Activated CD8-positive, alpha-beta memory T cell treated with anti-CD3 and anti-CD28 coated beads for 48 hours (primary cell): ENCODE data around the gene MACROD2.

Source experiments
- DNase-seq, 3 experiments: peaks; one replicate each; pipeline ENCODE4 v3.0.0-alpha.2; 2020; ENCODE audit warnings: low read depth in 2 of 3, low spot score in 2 of 3

Gene MACROD2

GRCh38 chr20:15851576-15852215 is 1856.4 kb downstream of the MACROD2 start:
- no peak for DNase-seq

DNA sequence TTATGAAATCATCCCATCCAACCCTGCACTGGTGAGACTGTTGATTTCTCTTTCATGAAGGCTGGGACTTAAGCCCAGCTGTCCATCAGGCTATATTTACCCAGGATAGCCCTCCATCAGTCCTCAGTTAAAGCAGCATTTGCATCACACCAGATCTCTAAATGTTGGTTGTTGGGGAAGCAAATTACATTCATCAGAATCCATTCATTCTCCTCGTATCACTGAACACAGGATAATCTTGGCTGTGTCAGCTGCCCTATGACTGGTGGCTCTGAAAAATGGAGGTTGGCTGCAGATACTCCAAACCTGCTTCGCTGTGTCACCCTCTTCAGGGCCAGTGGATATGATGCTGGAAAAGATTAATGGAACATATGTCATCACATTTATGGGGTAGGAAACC is 1859.6 kb downstream of the MACROD2 start:
- DNase-seq, result no peak

DNA sequence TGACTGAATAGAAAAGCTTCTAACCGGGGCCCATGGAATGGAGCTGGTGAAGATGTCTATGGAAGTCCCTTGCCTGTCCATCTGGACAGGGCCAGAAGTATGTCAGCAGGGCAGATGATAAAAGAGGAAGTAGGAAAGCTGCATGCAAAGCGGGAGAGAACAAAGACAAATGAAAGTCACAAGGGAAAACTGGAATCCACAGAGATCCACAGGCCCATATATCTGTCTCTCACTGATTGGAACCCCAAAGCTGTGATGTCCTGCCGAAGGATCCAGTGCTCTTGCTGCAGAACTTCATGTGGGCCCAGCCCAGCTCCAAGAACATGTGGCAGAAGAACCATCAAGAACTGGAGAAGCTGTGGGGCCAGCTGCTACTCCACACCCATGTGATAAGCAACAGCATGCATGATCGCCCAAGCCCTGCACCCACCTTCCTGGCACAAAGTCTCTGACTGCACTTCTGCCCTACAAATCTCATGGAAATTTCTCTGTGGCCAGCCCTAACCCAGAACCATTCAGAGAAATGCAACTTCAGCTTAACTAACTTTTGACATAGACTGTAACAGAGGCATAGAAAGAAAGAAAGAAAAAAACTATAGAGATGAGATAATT is 1862.0 kb downstream of the MACROD2 start:
- DNase-seq, result no peak

- no peak for DNase-seq
These were observed 1863.7 kb downstream of the MACROD2 start for GRCh38 chr20:15859061-15859460.

- DNase-seq, result no peak
These were observed 1865.5 kb downstream of the MACROD2 start for GRCh38 chr20:15860850-15861249.

DNA sequence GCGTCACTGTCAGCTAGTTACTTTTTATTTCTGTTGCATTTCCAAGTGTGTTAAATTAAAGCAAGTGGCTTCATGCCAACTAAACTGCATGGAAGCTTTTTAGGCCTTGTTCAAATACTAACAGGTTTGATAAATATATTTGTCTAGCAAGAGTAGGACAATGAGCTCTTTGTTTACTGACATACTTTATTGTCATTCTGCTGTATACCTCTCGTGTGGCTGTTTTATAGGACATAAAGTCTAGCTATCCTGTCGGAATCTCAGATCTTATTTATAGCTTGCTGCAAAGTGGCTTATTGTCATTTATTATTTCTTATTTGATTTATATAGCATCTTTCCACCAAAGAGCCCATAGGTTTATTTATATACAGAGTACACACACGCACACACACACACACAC is 1866.9 kb downstream of the MACROD2 start:
- DNase-seq, result no peak

GRCh38 chr20:15863735-15864134 is 1868.4 kb downstream of the MACROD2 start:
- no peak for DNase-seq

GRCh38 chr20:15865553-15865952 is 1870.2 kb downstream of the MACROD2 start:
- no peak for DNase-seq

DNA sequence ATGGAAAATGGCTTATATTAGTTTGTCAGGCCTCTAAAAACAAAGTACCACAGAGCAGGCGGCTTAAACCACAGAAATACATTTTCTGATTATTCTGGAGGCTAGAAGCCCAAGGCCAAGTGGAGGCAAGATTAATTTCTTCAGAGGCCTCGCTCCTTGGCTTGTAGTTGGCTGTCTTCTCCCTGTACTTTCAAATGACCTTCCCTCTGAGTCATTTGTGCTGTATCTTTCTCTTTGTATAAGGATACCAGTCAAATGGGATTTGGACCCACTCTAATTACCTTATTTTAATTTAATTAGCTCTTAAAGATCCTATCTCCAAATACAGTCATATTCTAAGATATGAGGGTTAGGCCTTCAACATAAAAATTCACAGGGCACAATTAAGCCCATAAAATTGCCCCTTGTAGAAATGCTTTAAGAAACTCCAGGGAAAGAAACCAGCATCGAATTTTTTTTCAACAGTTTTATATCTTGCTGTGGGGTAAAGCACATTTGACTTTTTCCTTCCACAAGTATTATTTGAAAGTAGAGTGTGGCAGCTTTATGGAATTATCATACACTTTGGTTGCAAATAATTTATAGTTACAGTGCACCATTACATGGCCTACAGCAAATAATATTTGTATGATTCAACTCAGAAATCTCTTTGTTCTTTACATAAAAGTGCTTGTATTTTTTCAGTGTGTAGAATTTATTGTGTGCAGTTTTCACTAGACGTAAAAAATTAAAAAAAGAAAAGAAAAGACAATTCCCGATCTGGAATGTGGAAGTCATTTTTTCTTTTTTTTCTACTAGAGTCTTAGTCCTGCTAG is 1871.8 kb downstream of the MACROD2 start:
- no peak for DNase-seq

GRCh38 chr20:15867899-15868298 is 1872.6 kb downstream of the MACROD2 start:
- no peak for DNase-seq

- DNase-seq, result no peak
These were observed 1880.1 kb downstream of the MACROD2 start for GRCh38 chr20:15875446-15875845.

DNA sequence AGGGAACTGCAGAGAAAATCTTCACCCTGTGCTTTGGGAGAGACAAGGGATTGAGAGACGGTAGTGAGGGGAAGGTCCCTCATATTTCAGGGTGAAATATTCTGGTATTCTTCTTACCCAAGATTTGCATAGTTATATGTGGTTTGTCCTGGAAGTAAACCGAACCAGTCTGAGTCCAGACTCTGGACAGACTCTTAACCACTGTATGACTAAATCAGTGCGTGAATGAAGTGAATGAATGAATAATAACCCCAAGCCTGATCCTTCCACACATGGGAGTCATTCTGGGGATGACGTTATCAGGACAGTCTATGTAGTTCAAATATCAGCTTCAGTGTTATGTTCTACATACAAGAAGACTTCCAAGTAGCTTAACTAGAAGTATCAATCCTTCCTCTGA is 1887.2 kb downstream of the MACROD2 start:
- no peak for DNase-seq

DNA sequence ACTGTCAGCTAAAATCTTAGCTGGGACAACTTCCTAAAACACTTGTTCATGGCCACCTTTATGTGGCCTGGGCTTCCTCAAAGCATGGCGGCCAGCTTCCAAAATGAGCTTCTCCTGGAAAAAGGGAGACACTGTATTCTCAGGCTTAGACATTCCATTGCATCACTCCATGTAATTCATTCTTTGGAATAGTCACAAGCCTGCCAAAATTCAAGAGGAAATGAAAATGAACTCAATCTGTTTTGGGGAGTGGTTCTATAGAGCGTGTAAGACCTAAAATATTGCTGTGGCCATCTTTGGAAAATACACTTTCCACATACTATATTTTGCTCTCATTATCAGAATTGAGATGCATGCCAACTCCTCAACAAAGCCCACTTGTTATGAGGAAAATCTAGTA is 1890.9 kb downstream of the MACROD2 start:
- no peak for DNase-seq

DNA sequence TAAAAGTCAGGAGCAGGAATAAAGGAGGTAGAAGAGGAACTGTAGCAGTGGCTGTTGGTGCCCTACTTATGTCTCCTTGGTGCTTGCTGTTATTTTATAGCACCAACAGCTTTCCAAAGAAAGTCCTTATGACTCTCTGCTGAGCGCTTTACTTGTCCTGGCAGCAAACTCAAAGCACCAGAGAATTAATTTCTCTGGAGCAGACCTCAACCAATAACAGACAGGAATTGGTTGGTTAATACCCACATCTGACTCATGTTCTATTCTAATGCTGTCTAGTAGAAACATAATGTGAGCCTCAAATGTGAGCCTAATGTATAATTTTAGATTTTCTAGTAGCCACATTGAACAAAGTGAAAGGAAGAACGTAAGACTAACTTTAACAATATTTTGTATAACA is 1892.1 kb downstream of the MACROD2 start:
- no peak for DNase-seq

GRCh38 chr20:15889061-15889460 is 1893.7 kb downstream of the MACROD2 start:
- no peak for DNase-seq

GRCh38 chr20:15889514-15890256 is 1894.4 kb downstream of the MACROD2 start:
- no peak for DNase-seq

GRCh38 chr20:15890407-15890982 is 1895.2 kb downstream of the MACROD2 start:
- DNase-seq, result no peak

- DNase-seq, result no peak
These were observed 1899.8 kb downstream of the MACROD2 start for GRCh38 chr20:15895126-15895525.

- DNase-seq, result no peak
These were observed 1900.3 kb downstream of the MACROD2 start for GRCh38 chr20:15895560-15896084.

DNA sequence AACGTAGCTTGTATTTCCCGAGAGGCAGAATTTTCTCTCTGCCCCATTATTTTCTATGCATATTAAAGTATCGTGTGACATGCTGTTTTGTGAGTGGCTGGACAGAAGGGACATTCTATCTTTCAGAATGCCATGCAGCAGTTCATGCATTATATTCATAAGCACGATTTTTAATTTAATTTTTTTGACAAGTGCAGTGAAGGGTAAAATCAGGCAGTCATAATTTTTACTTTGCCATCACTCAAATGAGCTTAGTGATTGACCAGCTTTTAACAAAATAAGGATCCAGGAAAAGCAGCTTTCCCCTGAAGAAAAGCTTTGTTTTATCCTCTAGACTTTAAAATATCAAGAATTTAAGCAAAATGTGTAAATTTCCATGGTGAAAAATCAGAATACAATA is 1904.7 kb downstream of the MACROD2 start:
- DNase-seq, result no peak

- no peak for DNase-seq
These were observed 1905.1 kb downstream of the MACROD2 start for GRCh38 chr20:15900443-15900842.
